Activated CD8-positive, alpha-beta memory T cell treated with anti-CD3 and anti-CD28 coated beads, Interleukin-2, amount 50 U/mL, for 1 hour (primary cell): ENCODE results near the gene TKT.

Experiments
- DNase-seq: peaks from one replicate; pipeline ENCODE4 v3.0.0-alpha.2; 2020; ENCODE audit errors: extremely low read depth

The TKT gene

GRCh38 chr3:53196575-53197407 is 59.0 kb downstream of the TKT start:
- DNase-seq, result no peak

- no peak for DNase-seq
Observed at GRCh38 chr3:53195602-53196574, 59.9 kb downstream of the TKT start.

- no peak for DNase-seq
Observed at GRCh38 chr3:53195066-53195450, 60.8 kb downstream of the TKT start.

GRCh38 chr3:53194210-53195065 is 61.4 kb downstream of the TKT start:
- no peak for DNase-seq

- DNase-seq, result no peak
Observed at GRCh38 chr3:53193466-53194209, 62.2 kb downstream of the TKT start.

- no peak for DNase-seq
Observed at GRCh38 chr3:53192608-53193007, 63.2 kb downstream of the TKT start.

GRCh38 chr3:53191836-53192480 is 63.9 kb downstream of the TKT start:
- DNase-seq, result no peak

GRCh38 chr3:53190659-53191058 is 65.2 kb downstream of the TKT start:
- DNase-seq, result no peak

GRCh38 chr3:53189276-53189675 is 66.5 kb downstream of the TKT start:
- DNase-seq, result no peak

GRCh38 chr3:53188720-53189119 is 67.1 kb downstream of the TKT start:
- no peak for DNase-seq

- no peak for DNase-seq
Observed at GRCh38 chr3:53188136-53188685, 67.6 kb downstream of the TKT start.

- DNase-seq, result no peak
Observed at GRCh38 chr3:53187430-53187829, 68.4 kb downstream of the TKT start.

- DNase-seq, result no peak
Observed at GRCh38 chr3:53186726-53187125, 69.1 kb downstream of the TKT start.

- no peak for DNase-seq
Observed at GRCh38 chr3:53185761-53186465, 69.9 kb downstream of the TKT start.

- DNase-seq, result no peak
Observed at GRCh38 chr3:53184701-53185100, 71.1 kb downstream of the TKT start.

GRCh38 chr3:53183514-53183913 is 72.3 kb downstream of the TKT start:
- DNase-seq, result no peak

GRCh38 chr3:53182764-53183355 is 73.0 kb downstream of the TKT start:
- DNase-seq, result no peak

GRCh38 chr3:53181528-53181927 is 74.3 kb downstream of the TKT start:
- no peak for DNase-seq

- DNase-seq, result no peak
Observed at GRCh38 chr3:53181024-53181371, 74.8 kb downstream of the TKT start.
